HG02938 (cell line): ENCODE data around the gene H1-8.

Experiments
- ATAC-seq: cut with Tn5 transposase; IDR thresholded peaks from one replicate; pipeline ENCODE4 v1.9.1; 2021; ENCODE audit warnings: mild to moderate bottlenecking, moderate library complexity; ENCODE audit not compliant: unreplicated experiment

H1-8 gene

GRCh38 chr3:129571605-129572547, 28.9 kb downstream of the H1-8 start:
- no peak for ATAC-seq

- ATAC-seq = no peak
These were observed 29.6 kb downstream of the H1-8 start for GRCh38 chr3:129572603-129573002.

- ATAC-seq = no peak
These were observed 30.5 kb downstream of the H1-8 start for GRCh38 chr3:129573493-129573892.

- ATAC-seq = no peak
These were observed 31.2 kb downstream of the H1-8 start for GRCh38 chr3:129574206-129574605.

- ATAC-seq = no peak
These were observed 32.4 kb downstream of the H1-8 start for GRCh38 chr3:129575233-129575996.

- ATAC-seq = no peak
These were observed 33.0 kb downstream of the H1-8 start for GRCh38 chr3:129575997-129576384.

GRCh38 chr3:129576514-129577352, 33.8 kb downstream of the H1-8 start:
- peak; percentile 48 for ATAC-seq

GRCh38 chr3:129577366-129577765, 34.4 kb downstream of the H1-8 start:
- no peak for ATAC-seq

- no peak for ATAC-seq
These were observed 35.2 kb downstream of the H1-8 start for GRCh38 chr3:129577925-129578786.

GRCh38 chr3:129579991-129580390, 37.0 kb downstream of the H1-8 start:
- ATAC-seq = no peak

GRCh38 chr3:129581623-129582022, 38.6 kb downstream of the H1-8 start:
- ATAC-seq = no peak

- ATAC-seq = no peak
These were observed 39.8 kb downstream of the H1-8 start for GRCh38 chr3:129582799-129583198.

GRCh38 chr3:129583289-129583688, 40.3 kb downstream of the H1-8 start:
- no peak for ATAC-seq

- no peak for ATAC-seq
These were observed 41.7 kb downstream of the H1-8 start for GRCh38 chr3:129584631-129585030.

GRCh38 chr3:129585949-129586657, 43.1 kb downstream of the H1-8 start:
- no peak for ATAC-seq

- ATAC-seq = no peak
These were observed 43.9 kb downstream of the H1-8 start for GRCh38 chr3:129586746-129587430.

GRCh38 chr3:129587566-129588210, 44.7 kb downstream of the H1-8 start:
- ATAC-seq = no peak

GRCh38 chr3:129590215-129590614, 47.2 kb downstream of the H1-8 start:
- ATAC-seq = no peak
